Activated T-helper 1 cell treated with anti-CD3 and anti-CD28 coated beads, Interleukin-12 subunit alpha, Interleukin-12 subunit beta, Interleukin-2, Interleukin-4 antibody, amounts not matched to agents 30 ng/mL and 10 ng/mL and 1 ng/mL, durations not matched to agents 14 hours and 24 hours and 36 hours (primary cell): ENCODE measurements around the gene OR2V1. TPM values are rescaled to one million over a fixed set of nuclear protein-coding genes. Genes with fewer than 3 reads are reported as not detected.
"Not testable (repeated sequence)": the region's sequence is repeated elsewhere in the genome, so short reads cannot be mapped to it uniquely, and the experiment has no call there.

ENCODE experiments used
- DNase-seq: peaks from one replicate; pipeline ENCODE4 v3.0.0; 2021; ENCODE audit warnings: low spot score
- H3K27ac Mint-ChIP-seq: one replicate; pipeline ENCODE4 v1.8.0; 2021; ENCODE audit warnings: mild to moderate bottlenecking, mixed read lengths
- H3K27me3 Mint-ChIP-seq: one replicate; pipeline ENCODE4 v1.8.0; 2022; ENCODE audit warnings: mild to moderate bottlenecking, moderate library complexity, mixed read lengths; ENCODE audit not compliant: insufficient read depth
- H3K36me3 Mint-ChIP-seq: one replicate; pipeline ENCODE4 v1.8.0; 2021; ENCODE audit warnings: low read depth, mixed read lengths
- H3K4me1 Mint-ChIP-seq: one replicate; pipeline ENCODE4 v1.8.0; 2021; ENCODE audit warnings: low read depth, mixed read lengths
- H3K4me3 Mint-ChIP-seq: one replicate; pipeline ENCODE4 v1.8.0; 2021; ENCODE audit warnings: mild to moderate bottlenecking, moderate library complexity, mixed read lengths
- H3K9me3 Mint-ChIP-seq: one replicate; pipeline ENCODE4 v1.8.0; 2021; ENCODE audit warnings: mixed read lengths
- intact Hi-C: fragments of 100-400 bp; cut with micrococcal nuclease; formaldehyde crosslinking; loops from one replicate; pipeline ENCODE4 v1.15.1; 2024
- total RNA-seq: library from RNA; stranded (reverse); gene quantifications from 2 replicates; pipeline ENCODE4 v1.2.3, GENCODE V29; 2022

The OR2V1 gene
- total RNA-seq, 1 donor from 2014 or later: not detected

DNA sequence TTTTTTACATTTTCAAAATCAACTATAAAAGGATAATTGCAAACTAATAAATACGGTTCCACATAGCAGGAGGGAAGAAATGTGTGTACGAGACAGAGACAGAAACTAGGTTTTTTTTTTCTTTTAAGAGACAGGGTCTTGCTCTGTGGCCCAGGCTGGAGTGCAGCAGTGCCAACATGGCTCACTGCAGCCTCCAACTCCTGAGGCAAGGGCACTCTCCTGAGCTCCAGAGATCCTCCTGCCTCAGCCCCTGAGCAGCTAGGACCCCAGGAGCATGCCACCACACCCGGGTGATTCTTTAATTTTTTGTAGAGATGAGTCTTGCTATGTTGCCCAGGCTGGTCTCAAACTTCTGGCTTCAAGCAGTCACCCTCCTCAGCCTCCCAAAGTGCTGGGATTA lies 2.1 kb upstream of the OR2V1 start:
- Mint-ChIP-seq H3K36me3 (no peaks in the 10 kb centered on the region), H3K4me3 (no peak overlapping the region), H3K27ac (no peak overlapping the region), H3K4me1 (no peaks in the 10 kb centered on the region), H3K27me3 (peaks cover 6% of the 10 kb centered on the region), H3K9me3 (no peaks in the 10 kb centered on the region)
- DNase-seq: no peak
- intact Hi-C loops: no loop called here

- H3K36me3 Mint-ChIP-seq: no peaks in the 10 kb centered on the region
- intact Hi-C loops: no loop called here
- no peak overlapping the region for H3K4me3 Mint-ChIP-seq
- H3K9me3 Mint-ChIP-seq: no peaks in the 10 kb centered on the region
- no peak overlapping the region for H3K27ac Mint-ChIP-seq
- no peak for DNase-seq
- H3K27me3 Mint-ChIP-seq: peaks cover 8% of the 10 kb centered on the region
- no peaks in the 10 kb centered on the region for H3K4me1 Mint-ChIP-seq
Measured at GRCh38 chr5:181131514-181131913, 545 bp upstream of the OR2V1 start.

DNA sequence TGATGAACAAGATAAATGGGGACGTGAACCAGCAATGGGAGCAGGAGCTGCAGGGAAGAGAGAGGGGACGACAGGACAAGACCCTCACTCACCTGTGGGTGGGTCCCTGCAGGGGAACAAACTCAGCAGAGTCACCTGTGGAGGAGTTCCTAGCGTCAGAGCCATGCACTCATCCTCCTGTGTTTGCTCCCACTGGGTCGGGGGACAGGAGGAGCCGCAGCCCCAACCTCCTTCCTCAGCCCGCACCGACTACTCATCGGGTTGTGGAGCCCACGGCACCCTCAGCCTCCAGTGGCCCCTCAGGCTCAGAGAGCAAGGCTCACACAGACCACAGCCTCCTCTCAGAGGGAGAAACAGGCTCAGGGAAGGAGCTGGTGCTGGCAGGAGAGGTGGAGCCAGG lies 888 bp downstream of the OR2V1 start:
- H3K4me1 Mint-ChIP-seq, H3K4me3 Mint-ChIP-seq, H3K27ac Mint-ChIP-seq, H3K27me3 Mint-ChIP-seq, H3K9me3 Mint-ChIP-seq, H3K36me3 Mint-ChIP-seq, intact Hi-C loops, DNase-seq: not testable (repeated sequence)

DNA sequence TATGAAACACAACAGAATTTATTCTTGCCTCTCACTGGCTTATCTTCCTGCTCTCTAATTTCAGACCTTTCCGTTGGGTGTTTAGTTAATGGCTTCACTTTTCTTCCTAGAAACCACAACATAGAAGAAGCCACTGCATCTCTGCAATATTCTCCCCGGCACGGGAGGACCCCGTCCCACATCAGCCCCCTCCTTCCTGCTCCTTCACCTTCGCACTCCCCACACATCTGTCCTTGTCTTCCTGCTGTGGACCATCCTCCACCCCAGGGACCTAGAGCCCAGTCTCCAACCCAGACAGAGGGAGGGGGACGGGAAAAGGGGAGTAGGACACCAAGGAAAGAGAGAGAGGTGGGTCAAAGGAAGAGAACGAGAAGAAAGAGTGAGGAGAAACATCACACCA lies 1.4 kb downstream of the OR2V1 start:
- Mint-ChIP-seq H3K36me3 (no peaks in the 10 kb centered on the region), H3K4me1 (no peaks in the 10 kb centered on the region), H3K9me3 (no peaks in the 10 kb centered on the region), H3K27me3 (peaks cover 7% of the 10 kb centered on the region), H3K27ac (no peak overlapping the region), H3K4me3 (no peak overlapping the region)
- no peak for DNase-seq
- intact Hi-C loops: no loop called here

DNA sequence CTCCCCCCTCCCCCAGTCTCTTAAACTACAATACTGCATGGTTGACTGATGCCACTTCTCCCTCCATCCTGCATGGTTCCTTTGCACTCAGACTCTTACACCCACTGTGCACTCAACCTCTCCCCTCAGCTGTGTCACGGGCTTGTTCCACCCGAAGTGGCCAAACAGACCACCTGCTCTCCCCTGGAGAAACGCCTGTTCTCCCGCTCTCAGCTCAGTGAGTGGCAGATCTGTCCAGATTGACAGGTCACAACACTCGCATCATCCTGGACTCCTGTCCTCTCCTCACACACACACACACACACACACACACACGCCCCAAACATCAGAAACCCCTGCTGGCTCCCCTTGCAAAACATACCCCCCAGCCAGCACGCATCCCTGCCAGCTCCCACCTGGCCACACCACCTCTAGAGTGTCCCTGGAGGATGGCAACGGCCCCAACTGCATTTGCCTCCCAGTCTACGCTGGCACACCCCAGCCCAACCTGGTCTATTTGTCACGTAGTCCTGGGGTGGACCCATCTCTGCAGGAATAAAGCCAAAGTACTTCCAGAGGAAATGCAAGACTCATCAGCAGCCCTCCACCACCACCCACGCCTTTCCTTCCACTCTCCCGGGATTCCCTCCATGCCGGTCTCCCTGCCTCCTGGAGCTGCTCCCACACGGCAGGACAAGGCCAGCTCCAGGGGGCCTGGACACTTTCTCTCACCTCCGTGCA lies 2.9 kb downstream of the OR2V1 start:
- peaks cover 9% of the 10 kb centered on the region for H3K27me3 Mint-ChIP-seq
- no peak overlapping the region for H3K27ac Mint-ChIP-seq
- intact Hi-C loops: no loop called here

GRCh38 chr5:181127456-181127855 lies 3.5 kb downstream of the OR2V1 start:
- Mint-ChIP-seq H3K9me3 (no peaks in the 10 kb centered on the region), H3K36me3 (no peaks in the 10 kb centered on the region), H3K27ac (no peak overlapping the region), H3K4me1 (no peaks in the 10 kb centered on the region), H3K27me3 (peaks cover 14% of the 10 kb centered on the region), H3K4me3 (no peak overlapping the region)
- intact Hi-C loops: no loop called here
- DNase-seq: no peak

More for the DNA sequence above, 2.9 kb downstream of the OR2V1 start:
- no peak for DNase-seq
- no peak overlapping the region for H3K4me3 Mint-ChIP-seq
- H3K36me3 Mint-ChIP-seq: no peaks in the 10 kb centered on the region
- no peaks in the 10 kb centered on the region for H3K4me1 Mint-ChIP-seq
- no peaks in the 10 kb centered on the region for H3K9me3 Mint-ChIP-seq

DNA sequence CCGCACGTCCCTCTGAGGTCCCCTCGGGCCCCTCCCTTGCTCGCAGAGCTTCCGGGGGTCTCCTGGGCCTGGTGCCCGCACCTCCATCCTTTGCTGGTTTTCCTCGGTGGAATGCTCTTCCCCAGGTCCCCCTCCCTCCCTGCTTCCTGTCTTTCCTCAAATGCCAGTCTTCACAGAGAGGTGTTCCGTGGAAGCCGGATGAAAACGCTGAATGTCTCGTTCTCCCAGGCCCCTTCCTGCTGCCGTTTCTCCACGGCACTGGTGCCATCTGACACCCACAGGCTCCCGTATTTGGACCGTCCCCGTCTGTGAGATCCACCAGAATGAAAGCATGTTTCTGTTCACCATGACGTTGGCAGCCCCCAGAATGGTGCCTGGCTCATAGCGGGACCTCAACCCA lies 4.1 kb downstream of the OR2V1 start:
- DNase-seq: no peak
- Mint-ChIP-seq H3K36me3 (no peaks in the 10 kb centered on the region), H3K27ac (no peak overlapping the region), H3K9me3 (no peaks in the 10 kb centered on the region), H3K27me3 (peaks cover 15% of the 10 kb centered on the region), H3K4me1 (no peaks in the 10 kb centered on the region), H3K4me3 (no peak overlapping the region)
- intact Hi-C loops: no loop called here

DNA sequence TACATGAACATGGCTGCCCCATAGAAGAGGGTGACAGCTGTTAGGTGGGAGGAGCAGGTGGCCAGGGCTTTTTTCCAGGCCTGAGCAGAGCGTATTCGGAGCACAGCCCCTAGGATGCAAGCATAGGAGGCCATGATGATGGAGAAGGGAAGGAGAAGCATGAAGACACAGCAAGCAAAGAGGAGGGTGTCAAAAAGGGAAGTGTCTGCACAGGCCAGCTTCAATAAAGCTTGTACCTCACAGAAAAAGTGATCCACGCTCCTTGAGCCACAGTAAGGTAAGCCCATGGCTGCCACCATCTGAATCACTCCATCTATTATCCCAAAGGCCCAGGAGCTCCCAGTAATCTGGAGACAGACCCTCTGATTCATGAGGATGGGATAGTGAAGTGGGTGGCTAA lies 6.4 kb downstream of the OR2V1 start:
- H3K36me3 Mint-ChIP-seq: no peaks in the 10 kb centered on the region
- H3K27ac Mint-ChIP-seq: no peak overlapping the region
- no peak for DNase-seq
- H3K4me3 Mint-ChIP-seq: no peak overlapping the region
- H3K9me3 Mint-ChIP-seq: no peaks in the 10 kb centered on the region
- H3K27me3 Mint-ChIP-seq: peaks cover 18% of the 10 kb centered on the region
- no peaks in the 10 kb centered on the region for H3K4me1 Mint-ChIP-seq
- intact Hi-C loops: no loop called here

GRCh38 chr5:181121675-181122561 lies 9.1 kb downstream of the OR2V1 start:
- Mint-ChIP-seq H3K9me3 (no peaks in the 10 kb centered on the region), H3K36me3 (peaks cover 2% of the 10 kb centered on the region), H3K4me1 (no peaks in the 10 kb centered on the region), H3K27me3 (peaks cover 26% of the 10 kb centered on the region), H3K27ac (no peak overlapping the region), H3K4me3 (no peak overlapping the region)
- DNase-seq: no peak
- intact Hi-C loops: no loop called here

DNA sequence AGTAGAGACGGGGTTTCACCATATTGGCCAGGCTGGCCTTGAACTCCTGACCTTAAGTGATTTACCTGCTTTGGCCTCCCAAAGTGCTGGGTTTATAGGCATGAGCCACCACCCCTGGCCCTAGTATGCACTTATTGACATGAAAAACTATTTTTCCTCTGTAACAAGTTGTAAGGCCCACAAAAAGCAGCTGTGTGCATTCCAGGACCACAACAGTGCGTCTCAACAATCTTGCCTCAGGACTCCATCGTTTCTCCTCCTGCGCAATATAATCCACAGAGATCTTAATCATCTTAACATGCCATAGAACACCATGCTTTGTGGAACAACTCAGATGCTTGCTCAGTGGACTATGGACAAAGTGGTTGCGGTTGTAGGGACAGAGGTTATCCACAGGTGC lies 10.2 kb downstream of the OR2V1 start:
- no peak for DNase-seq
- no peaks in the 10 kb centered on the region for H3K9me3 Mint-ChIP-seq
- intact Hi-C loops: no loop called here
- no peaks in the 10 kb centered on the region for H3K4me1 Mint-ChIP-seq
- H3K4me3 Mint-ChIP-seq: no peak overlapping the region
- peaks cover 2% of the 10 kb centered on the region for H3K36me3 Mint-ChIP-seq
- H3K27ac Mint-ChIP-seq: no peak overlapping the region
- H3K27me3 Mint-ChIP-seq: peaks cover 38% of the 10 kb centered on the region

GRCh38 chr5:181120306-181120705 lies 10.7 kb downstream of the OR2V1 start:
- Mint-ChIP-seq H3K27me3 (peaks cover 42% of the 10 kb centered on the region), H3K4me1 (peaks cover 4% of the 10 kb centered on the region), H3K36me3 (peaks cover 2% of the 10 kb centered on the region), H3K4me3 (no peak overlapping the region), H3K27ac (no peak overlapping the region), H3K9me3 (no peaks in the 10 kb centered on the region)
- intact Hi-C loops: no loop called here
- DNase-seq: no peak

GRCh38 chr5:181119105-181119504 lies 11.9 kb downstream of the OR2V1 start:
- Mint-ChIP-seq H3K9me3 (no peaks in the 10 kb centered on the region), H3K4me3 (no peak overlapping the region), H3K36me3 (peaks cover 2% of the 10 kb centered on the region), H3K27me3 (peaks cover 51% of the 10 kb centered on the region), H3K27ac (no peak overlapping the region), H3K4me1 (peaks cover 8% of the 10 kb centered on the region)
- intact Hi-C loops: loop anchor here (5.0 to 10.0 kb wide), 2 partner anchors 53 to 64 kb away; no protein-coding TSS in a partner anchor
- DNase-seq: no peak

DNA sequence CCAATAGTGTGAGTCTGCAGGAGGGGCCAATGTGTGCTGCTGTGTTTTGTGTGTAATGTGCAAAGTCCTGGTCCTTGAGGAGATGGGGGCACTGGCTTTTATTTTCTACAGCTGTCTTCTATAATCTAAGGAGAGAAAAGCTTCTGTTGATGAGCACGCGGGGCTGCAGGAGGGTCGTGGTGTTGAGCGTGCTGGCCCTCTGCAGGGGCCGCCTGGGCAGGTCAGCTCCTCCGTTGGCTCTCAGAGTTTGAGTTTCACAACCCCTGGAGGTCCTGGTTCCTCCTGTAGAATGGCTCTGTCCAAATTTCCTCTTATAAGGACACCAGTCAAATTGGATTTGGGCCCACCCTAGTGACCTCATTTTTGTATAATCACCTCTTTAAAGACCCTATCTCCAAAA lies 12.6 kb downstream of the OR2V1 start:
- no peak overlapping the region for H3K4me3 Mint-ChIP-seq
- H3K27me3 Mint-ChIP-seq: peaks cover 53% of the 10 kb centered on the region
- H3K4me1 Mint-ChIP-seq: peaks cover 8% of the 10 kb centered on the region
- no peaks in the 10 kb centered on the region for H3K9me3 Mint-ChIP-seq
- H3K36me3 Mint-ChIP-seq: peaks cover 2% of the 10 kb centered on the region
- H3K27ac Mint-ChIP-seq: no peak overlapping the region
- intact Hi-C loops: loop anchor here (5.0 to 10.0 kb wide), 2 partner anchors 54 to 64 kb away; no protein-coding TSS in a partner anchor
- no peak for DNase-seq
